ENCODE results near the gene CCDC9B.

The CCDC9B gene

GRCh38 chr15:40340740-40341400, at the start of gene CCDC9B:
Gene CCDC9B, minus strand, starts transcription at chr15:40340939. Its CDS starts 120 bp downstream, at chr15:40340819.
- DNase-seq: no peak

- DNase-seq: no peak
Measured at GRCh38 chr15:40389824-40390595, 49.3 kb upstream of the CCDC9B start.

- DNase-seq: no peak
Measured at GRCh38 chr15:40388941-40389823, 48.4 kb upstream of the CCDC9B start.

DNA sequence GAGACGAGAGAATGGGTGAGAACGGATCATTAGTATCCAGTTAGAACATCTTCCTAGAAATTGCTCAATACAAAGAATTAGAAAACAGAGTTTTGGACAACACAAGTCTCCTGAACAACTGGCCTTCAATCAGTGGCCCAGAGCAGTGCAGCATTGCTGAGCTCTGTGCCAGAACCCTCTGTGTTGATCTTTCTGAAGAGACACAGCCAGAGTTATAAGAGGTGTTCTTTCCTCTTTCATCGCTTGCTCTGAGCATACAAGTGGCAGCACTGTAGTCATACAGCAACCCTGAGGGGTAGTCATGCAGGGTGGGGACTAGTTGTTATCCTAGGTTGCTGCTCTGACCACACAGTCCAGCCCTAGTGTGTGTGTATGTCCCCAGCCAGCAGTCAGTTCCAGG, 45.7 kb upstream of the CCDC9B start:
- no peak for DNase-seq

DNA sequence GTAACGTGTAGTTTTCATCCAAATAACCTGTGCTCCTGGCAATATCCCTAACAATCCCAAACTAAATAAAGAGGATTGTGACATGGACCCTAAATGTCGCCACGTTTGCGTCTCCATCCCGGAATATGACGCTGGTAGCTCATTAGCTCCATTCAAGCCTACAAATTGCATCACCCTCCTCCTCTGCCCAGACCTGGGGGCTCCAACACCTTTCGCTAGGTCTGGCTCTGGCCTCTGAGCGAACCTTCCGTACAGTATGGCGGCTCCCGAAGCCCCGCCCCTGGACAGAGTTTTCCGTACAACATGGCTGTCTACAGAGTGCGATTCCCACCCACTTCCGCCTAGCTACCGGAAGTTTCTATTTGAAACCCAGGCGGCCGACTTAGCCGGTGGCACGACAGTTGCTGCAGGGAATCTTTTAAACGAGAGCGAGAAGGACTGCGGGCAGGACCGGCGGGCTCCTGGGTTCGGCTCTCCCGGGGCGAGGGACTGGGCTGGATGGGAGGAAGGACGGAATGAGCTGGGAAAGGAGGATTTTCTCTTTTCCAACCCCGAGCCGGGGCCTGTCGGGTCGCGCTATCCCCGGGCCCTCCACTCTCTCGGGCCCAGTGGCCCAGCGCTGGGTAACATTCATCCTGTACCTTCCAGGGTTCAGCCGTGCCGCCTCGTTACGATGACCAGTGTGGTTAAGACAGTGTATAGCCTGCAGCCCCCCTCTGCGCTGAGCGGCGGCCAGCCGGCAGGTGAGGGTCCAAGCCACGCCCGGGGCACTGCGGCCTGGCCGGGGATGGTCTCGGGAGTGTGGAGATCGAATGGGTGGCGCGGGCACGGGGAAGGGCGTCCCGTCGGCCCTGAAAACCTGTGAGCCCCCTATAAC, 42.1 kb upstream of the CCDC9B start, which contains the start of gene KNSTRN:
Gene KNSTRN (plus strand): TSS at position 142 of the 877 bp plus-strand sequence. CDS start 115 bp downstream, at position 257.
- peak; percentile 92 to 95 for DNase-seq

- DNase-seq: no peak
Measured at GRCh38 chr15:40381818-40382529, 41.2 kb upstream of the CCDC9B start.

DNA sequence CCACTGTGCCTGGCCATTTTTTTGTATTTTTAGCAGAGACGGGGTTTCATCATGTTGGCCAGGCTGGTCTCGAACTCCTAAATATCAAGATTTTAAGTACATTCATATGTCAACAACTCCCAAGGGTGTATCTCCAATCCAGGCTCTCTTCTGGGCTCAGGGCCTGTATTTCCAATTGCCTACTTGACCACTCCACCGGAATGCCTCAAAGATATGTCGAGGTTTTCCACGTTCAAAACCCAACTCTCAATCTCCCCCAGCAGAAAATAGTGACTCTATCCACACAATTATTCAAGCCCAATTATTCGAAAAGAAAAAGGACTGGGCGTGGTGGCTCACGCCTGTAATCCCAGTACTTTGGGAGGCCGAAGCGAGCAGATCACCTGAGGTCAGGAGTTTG, 39.9 kb upstream of the CCDC9B start:
- no peak for DNase-seq

GRCh38 chr15:40379853-40380252, 39.1 kb upstream of the CCDC9B start:
- no peak for DNase-seq

DNA sequence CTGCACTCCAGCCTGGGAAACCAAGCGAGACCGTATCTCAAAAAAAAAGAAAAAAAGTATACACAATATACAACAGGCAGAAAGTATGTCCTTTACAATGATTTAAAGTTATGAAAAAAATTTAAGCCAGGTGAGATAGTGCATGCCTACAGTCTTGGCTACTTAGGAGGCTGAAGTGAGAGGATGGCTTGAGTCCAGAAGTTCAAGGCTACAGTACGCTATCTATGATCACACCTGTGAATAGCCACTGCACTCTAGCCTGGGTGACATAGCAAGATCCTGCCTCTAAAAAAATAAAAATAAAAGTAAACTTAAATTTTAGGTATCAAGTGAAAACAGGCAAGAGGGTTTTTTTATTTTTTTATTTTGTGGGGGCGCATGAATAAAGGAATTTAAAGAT, 38.6 kb upstream of the CCDC9B start:
- no peak for DNase-seq

DNA sequence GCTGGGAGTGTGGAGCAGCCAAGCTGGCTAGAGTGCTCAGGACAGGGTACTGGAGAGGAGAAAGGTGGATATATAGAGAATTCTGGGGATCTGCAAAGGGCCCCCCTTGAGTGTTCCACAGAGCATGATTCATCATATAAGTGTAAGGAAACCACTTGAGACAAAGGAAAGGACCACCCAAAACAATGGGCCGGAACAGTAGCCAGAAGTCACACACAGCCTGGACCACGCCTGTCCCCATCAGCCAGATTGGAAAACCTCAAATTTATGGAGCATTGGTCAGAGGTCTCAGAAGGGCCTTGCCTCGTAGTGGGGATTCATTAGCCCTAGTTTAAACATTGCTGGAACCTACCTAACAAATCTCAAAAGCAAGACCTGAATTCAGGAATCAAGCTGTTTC, 36.9 kb upstream of the CCDC9B start:
- DNase-seq: no peak

DNA sequence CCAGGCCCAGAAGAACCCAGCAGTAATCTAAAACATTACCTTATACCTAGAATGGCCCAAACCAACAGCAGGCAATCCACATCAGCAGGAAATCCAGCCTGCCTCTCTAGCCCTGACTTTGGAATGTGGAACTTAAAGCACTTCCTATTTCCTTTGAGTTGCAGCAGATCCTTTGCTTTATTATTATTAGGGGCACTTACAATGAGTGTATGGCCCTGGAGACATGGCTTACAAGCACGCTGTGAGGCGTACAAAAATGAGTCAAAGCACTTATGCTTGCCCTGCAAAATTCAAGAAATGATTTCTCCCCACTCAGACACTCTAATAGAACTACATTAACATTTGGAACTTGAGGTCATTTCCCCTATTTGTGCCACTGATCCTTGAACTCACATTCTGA, 32.2 kb upstream of the CCDC9B start:
- DNase-seq: no peak

- DNase-seq: no peak
Measured at GRCh38 chr15:40369971-40370370, 29.2 kb upstream of the CCDC9B start.

DNA sequence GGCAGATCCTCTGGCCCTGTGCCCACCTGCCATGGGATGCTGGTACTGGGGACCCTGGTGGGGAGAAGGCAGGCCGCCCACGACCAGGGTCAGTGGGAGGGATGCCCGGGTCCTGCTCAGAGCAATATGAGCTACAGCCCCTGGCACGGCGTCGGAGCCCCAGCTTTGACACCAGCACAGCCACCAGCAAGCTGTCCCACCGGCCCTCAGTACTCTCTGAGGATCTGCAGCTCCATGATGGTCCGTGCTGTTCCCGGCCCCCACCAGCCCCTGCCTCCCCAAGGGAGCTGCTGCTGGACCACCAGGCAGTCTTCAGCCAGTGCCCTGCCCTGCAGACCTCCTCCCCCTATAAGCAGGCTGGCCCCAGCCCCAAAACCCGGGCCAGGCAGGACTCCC, 28.7 kb upstream of the CCDC9B start:
- no peak for DNase-seq

GRCh38 chr15:40368719-40369473, 28.2 kb upstream of the CCDC9B start:
- no peak for DNase-seq

- peak; percentile 80 to 86 for DNase-seq
Measured at GRCh38 chr15:40367686-40368611, 27.2 kb upstream of the CCDC9B start.

GRCh38 chr15:40367371-40367685, 26.6 kb upstream of the CCDC9B start:
- DNase-seq: no peak

- no peak for DNase-seq
Measured at GRCh38 chr15:40366457-40367370, 26.0 kb upstream of the CCDC9B start.

DNA sequence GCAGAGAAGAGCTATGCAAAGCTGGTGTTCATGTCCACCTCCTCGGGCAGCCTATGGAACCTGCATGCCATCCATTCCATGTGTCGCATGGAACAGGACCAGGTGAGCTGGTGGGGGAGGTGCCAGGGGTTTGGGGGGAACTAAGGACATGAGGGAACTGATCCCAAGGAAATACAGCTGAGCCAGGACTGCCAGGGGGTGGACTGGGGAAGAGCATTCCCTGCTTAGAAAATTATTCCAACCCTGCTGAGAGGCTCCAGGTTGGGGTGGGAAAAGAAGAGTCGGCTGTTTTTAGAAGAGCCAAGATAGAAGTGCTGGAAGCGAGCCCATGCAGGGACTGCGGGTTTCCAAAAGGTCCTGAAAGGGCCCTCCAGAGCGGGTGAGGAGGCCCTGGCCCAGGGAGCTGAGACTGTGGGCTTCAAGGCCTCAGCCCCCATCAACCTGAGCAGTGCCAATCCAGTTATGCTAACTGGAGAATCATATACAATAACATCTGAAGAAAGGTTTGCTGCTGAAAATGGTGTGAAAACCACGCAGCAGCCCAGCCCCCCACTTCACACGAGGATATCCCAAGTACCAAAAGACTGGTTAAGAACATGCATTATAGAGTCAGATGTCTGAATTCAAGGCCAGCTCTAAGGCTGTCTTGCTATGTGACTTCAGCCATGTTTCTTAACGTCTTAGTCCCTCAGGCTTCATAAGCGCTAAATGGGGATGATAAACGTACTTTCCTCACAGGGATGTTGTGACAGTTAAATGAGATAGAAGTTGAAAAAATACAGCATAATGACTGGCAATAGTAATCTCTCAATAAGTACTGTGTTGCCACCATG, 25.1 kb upstream of the CCDC9B start:
- DNase-seq: no peak

Measured in activated CD4-positive, alpha-beta T cell treated with anti-CD3 and anti-CD28 coated beads for 4 hours (primary cell).